ENCODE results near the gene AASDH.

Gene AASDH

DNA sequence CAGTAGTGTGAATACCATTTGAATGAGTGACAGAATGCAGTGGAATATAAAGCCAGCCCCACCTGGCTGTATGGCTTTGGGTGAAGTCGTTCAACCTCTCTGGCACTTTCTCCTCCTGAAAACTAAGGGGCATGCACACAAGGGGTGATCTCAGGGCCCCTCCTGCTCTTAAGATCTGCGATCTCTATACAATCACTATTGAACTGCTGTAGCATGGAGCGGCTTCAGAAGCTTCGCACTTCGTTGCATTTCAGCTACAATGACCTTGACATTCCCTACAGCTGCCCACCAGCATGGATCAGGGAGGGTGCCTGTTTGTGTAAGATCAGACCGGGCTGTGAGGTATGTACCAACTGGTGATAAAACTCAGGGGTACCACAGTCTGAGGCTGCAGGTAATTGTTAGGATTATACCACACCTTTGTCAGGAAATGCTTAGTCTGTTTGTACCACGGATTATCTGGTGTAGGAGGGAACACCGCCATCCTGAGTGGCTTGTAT lies 85.2 kb downstream of the AASDH start:
- no peaks in the 10 kb centered on the region for H3K36me3 Mint-ChIP-seq (ENCODE audit: low read depth)
- DNase-seq (ENCODE audit: low spot score), result no peak
- H3K4me1 Mint-ChIP-seq (ENCODE audit: low read depth), result peaks cover 11% of the 10 kb centered on the region
- no peak overlapping the region for H3K27ac Mint-ChIP-seq
- H3K9me3 Mint-ChIP-seq, result no peaks in the 10 kb centered on the region
- H3K27me3 Mint-ChIP-seq (ENCODE audit: low read depth), result no peaks in the 10 kb centered on the region
- H3K4me3 Mint-ChIP-seq, result no peak overlapping the region

DNA sequence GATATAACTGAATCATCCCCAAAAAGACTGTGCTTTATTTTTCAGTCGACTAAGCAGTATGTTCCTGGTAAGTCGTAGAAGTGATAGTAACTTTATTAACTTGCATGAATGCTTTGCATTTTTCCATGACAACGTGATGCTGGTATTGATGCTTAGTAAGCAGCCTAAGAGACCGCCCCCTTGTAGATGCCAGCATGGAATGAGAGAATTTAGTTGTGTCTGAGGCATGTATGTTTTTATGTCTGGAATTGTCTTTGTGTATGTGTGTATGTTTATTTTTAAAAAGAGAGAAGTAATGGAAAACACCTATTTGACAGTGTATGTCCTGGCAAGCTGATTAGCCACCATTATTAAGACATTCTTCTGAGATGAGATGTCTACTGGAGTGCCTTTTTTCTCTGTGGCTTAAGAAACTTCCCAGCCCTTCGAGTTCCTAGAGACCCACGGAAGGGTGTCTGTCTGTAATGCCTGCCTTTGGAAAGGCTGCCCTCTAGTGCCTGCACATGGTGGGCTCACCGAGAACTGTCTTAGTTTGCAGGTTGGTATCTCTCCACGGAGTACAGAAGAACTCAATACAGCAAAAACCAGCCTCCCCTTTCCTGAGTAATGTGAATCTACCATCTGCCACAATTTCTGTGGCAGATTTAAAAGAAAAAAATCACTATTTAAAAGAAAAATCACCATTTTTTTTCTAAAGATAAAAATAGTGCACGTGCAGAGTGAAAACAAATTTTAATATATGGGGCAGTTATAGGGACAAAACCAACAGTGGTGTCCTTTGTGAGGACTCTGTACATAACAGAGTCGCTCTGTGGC lies 85.9 kb downstream of the AASDH start:
- H3K27ac Mint-ChIP-seq, result no peak overlapping the region
- peak overlapping the region; percentile 37 for H3K4me3 Mint-ChIP-seq
- H3K4me1 Mint-ChIP-seq (ENCODE audit: low read depth), result peaks cover 11% of the 10 kb centered on the region
- H3K9me3 Mint-ChIP-seq, result no peaks in the 10 kb centered on the region
- H3K36me3 Mint-ChIP-seq (ENCODE audit: low read depth), result no peaks in the 10 kb centered on the region
- no peaks in the 10 kb centered on the region for H3K27me3 Mint-ChIP-seq (ENCODE audit: low read depth)
- DNase-seq (ENCODE audit: low spot score), result peak; percentile 58

DNA sequence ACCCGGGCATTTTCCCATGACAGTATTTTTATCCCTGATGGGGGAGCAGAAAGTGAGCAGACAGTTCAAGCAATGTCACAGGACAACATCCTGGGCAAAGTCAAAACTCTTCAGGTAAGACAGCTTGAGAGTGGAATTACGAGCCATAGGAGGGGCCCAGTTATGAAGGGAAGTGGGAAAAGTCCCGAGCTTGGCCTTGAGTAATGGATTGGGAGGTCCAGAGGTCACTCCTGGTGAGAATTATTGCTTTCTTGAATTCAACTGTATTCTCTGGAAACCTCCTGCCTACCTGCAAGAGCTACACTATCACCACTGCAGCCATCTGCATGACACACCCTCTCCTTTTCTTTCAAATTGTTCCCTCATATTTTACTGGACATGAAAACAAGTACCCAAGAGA lies 89.1 kb downstream of the AASDH start:
- H3K9me3 Mint-ChIP-seq, result peaks cover under 1% of the 10 kb centered on the region
- H3K27me3 Mint-ChIP-seq (ENCODE audit: low read depth), result peaks cover 3% of the 10 kb centered on the region
- no peak overlapping the region for H3K27ac Mint-ChIP-seq
- no peaks in the 10 kb centered on the region for H3K36me3 Mint-ChIP-seq (ENCODE audit: low read depth)
- no peak for DNase-seq (ENCODE audit: low spot score)
- no peak overlapping the region for H3K4me3 Mint-ChIP-seq
- peaks cover 9% of the 10 kb centered on the region for H3K4me1 Mint-ChIP-seq (ENCODE audit: low read depth)

DNA sequence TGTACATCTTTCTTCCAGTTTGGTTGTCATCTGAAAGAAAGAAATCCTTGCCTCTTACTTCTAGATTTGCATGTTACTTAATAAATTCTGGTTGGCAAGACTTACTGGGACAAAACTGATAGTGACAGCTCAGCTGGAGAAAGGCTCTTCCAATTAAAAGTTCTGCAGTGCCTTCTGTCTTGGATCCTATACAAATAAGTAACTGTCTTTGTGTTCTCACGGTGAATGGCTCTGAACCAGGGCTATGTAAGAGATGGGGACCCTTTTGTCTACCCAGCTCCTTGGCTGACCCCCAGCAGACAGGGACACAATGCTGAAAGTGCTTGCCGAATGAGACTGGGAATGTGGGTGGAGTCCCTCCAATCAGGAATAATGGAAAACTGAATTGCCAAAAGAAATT lies 89.5 kb downstream of the AASDH start:
- Mint-ChIP-seq H3K27ac (no peak overlapping the region), H3K27me3 (ENCODE audit: low read depth) (peaks cover 7% of the 10 kb centered on the region), H3K36me3 (ENCODE audit: low read depth) (no peaks in the 10 kb centered on the region), H3K4me1 (ENCODE audit: low read depth) (peaks cover 9% of the 10 kb centered on the region), H3K9me3 (peaks cover 4% of the 10 kb centered on the region), H3K4me3 (no peak overlapping the region)
- DNase-seq (ENCODE audit: low spot score), result no peak

DNA sequence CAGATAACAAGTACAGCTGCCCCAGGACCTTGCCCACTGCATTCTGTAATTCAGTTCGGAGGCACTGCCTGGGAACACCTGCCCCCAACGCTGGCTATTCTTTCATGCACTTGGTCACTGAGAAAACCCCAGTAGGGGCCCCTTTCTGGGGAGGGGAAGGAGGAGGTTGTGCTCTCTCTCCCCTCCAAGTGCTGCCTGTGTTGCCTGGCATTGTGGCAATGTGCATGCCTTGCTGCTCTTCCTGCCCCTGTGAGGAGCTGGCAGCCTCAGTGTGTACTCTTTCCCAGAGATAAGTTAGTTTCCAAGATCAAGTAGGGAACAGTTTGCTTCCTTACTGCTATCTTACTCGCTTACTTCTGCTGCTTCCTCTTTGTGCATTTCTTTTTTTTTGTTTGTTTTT lies 90.8 kb downstream of the AASDH start:
- H3K27me3 Mint-ChIP-seq (ENCODE audit: low read depth), result peaks cover 12% of the 10 kb centered on the region
- H3K4me3 Mint-ChIP-seq, result no peak overlapping the region
- no peak for DNase-seq (ENCODE audit: low spot score)
- peaks cover 9% of the 10 kb centered on the region for H3K4me1 Mint-ChIP-seq (ENCODE audit: low read depth)
- peaks cover 4% of the 10 kb centered on the region for H3K9me3 Mint-ChIP-seq
- H3K27ac Mint-ChIP-seq, result no peak overlapping the region
- H3K36me3 Mint-ChIP-seq (ENCODE audit: low read depth), result no peaks in the 10 kb centered on the region

DNA sequence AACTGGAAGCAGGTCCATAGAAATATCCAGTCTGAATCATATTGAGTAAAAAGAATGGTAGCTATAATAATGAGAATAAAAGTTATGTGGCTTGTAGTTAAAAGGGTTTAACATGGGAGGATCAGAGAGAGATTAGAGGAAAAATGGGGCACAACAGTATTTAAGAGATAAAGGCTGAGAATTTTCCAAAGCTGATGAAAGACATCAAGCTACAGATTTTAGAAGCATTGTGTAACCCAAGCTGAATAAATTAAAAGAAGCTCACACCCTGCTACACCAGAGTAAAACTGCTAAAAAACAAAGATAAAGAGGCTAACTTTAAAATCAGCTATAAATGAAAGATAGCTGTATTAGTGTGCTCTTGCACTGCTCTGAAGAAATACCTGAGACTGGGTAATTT lies 94.2 kb downstream of the AASDH start:
- Mint-ChIP-seq H3K27me3 (ENCODE audit: low read depth) (peaks cover 34% of the 10 kb centered on the region), H3K4me3 (no peak overlapping the region), H3K4me1 (ENCODE audit: low read depth) (peaks cover 11% of the 10 kb centered on the region), H3K36me3 (ENCODE audit: low read depth) (no peaks in the 10 kb centered on the region), H3K27ac (no peak overlapping the region), H3K9me3 (peaks cover 4% of the 10 kb centered on the region)
- DNase-seq (ENCODE audit: low spot score), result no peak

DNA sequence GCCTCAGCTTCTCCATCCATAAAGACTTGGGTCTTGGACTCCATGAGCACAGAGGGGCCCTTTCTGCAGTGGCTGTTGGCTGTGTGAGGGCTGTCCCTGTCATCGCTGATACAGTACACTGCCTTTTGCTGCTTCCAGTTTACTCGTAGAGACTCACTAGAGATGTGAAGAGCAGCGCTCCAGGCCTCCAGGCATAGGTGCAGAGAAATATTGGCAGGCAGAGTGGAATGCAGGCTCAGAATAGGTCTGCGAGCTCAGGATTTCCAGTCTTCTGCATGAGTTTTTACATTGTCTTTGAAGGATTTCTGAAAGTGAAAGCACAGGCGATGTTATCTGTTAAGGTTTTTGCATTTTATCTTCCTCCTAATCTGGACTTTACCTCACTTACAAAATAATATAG lies 97.4 kb downstream of the AASDH start:
- DNase-seq (ENCODE audit: low spot score), result no peak
- Mint-ChIP-seq H3K4me1 (ENCODE audit: low read depth) (peaks cover 9% of the 10 kb centered on the region), H3K9me3 (peaks cover 4% of the 10 kb centered on the region), H3K4me3 (peak overlapping the region; percentile 18), H3K27ac (no peak overlapping the region), H3K36me3 (ENCODE audit: low read depth) (no peaks in the 10 kb centered on the region), H3K27me3 (ENCODE audit: low read depth) (peaks cover 41% of the 10 kb centered on the region)

DNA sequence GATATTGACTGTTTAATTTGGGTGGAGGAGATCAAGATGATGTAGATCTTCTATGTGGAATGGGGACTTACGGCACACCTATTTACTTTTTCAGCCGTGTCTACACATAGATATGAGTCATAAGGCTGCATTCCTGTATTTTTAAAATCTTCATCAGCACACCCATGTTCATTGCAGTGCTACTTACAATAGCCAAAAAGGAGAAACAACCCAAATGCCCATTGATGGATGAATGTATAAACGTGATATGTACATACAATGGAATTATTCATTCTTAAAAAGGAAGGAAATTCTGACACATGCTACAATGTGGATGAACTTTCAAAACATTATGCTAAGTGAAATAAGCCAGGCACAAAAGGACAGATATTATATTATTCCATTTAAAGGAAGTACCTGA lies 98.6 kb downstream of the AASDH start:
- peaks cover 9% of the 10 kb centered on the region for H3K4me1 Mint-ChIP-seq (ENCODE audit: low read depth)
- peak overlapping the region; percentile 14 for H3K4me3 Mint-ChIP-seq
- no peak overlapping the region for H3K27ac Mint-ChIP-seq
- peaks cover 41% of the 10 kb centered on the region for H3K27me3 Mint-ChIP-seq (ENCODE audit: low read depth)
- no peak for DNase-seq (ENCODE audit: low spot score)
- peaks cover 4% of the 10 kb centered on the region for H3K9me3 Mint-ChIP-seq
- no peaks in the 10 kb centered on the region for H3K36me3 Mint-ChIP-seq (ENCODE audit: low read depth)
